ENCODE measurements around the gene FAM171A1.
"Not testable (repeated sequence)": the region's sequence is repeated elsewhere in the genome, so short reads cannot be mapped to it uniquely, and the experiment has no call there.

FAM171A1 gene

DNA sequence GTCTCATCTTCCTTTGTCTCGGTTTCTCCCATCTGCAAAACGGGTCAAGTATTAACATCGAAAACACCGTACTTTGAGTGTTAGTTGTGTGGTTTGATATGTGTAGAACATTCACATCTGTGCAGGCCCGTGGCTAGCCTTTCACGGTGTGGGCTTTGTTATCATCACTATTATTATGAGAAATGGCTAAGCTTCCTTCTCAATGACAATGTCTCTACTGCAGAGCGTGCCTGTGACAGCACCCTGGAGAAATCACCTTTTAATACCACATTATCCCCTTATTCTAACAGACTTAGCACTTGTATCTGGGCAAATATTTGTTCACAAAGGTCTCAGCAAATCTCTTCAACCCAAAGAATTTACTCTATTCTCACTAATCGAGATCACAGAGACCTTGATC is 55.8 kb downstream of the FAM171A1 start:
- DNase-seq = no peak

DNA sequence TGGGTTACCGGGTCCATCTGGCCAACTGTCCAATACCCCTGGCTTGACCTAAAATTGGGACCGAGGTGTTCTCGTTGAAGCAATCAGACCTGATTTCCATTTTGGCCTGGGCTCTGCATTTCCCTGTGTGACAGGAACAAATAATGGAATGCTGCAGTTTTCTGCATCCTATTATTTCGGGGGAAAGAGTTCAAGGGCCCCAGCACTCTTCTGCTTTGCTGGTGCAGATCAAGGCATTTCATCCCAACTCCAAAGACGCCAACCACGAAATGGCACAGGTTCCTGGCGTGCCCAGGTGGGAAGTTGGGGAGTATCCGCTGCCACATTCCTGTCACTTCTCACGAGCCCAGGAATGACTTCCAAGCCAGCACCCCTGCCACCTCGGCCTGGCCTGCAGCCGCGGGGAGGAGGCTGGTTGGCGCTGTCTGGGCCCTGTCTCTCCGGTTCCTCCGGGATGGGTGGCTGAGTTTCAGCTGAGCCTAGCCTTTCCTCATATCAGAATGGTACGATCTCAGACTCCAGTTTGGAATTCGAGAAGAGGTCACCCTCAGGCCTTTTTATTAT is 56.5 kb downstream of the FAM171A1 start:
- no peak for DNase-seq

DNA sequence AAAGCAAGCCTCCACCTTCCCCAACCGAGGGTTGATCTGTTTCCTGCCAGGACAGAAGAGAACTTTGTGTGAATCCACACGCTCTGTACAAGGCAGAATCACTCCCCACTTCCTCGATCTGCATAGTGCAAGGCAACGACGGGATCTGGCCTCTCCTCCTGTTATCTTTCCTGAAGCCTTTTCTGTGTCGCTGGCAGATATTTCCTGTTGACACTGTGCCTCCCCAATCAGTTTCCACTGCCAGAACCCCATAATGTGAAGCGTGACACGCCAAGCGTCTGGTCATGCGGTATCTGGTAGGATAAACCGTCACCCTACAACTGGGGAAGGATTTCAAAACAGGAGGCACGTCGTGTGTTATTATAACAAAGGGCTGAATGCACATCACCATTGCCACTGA is 57.2 kb downstream of the FAM171A1 start:
- DNase-seq = no peak

DNA sequence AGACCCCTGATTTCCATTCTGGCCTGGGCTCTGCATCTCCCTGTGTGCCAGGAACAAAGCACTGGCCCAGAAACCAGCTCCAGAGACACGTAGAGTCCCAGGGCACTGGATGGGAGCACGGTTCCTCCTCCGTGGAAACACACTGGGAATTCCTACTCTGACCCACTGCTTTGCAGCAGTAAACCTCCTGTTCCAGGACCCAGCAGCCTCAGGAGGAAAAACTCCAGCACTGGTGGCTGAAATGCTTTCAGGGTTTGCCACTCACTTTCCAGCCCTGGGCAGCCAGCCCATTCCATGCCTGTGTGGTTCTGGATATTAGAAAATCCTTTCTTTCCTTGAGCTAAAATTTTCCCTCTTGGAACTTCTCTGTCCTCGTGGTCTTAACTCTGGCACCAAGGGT is 58.0 kb downstream of the FAM171A1 start:
- no peak for DNase-seq

DNA sequence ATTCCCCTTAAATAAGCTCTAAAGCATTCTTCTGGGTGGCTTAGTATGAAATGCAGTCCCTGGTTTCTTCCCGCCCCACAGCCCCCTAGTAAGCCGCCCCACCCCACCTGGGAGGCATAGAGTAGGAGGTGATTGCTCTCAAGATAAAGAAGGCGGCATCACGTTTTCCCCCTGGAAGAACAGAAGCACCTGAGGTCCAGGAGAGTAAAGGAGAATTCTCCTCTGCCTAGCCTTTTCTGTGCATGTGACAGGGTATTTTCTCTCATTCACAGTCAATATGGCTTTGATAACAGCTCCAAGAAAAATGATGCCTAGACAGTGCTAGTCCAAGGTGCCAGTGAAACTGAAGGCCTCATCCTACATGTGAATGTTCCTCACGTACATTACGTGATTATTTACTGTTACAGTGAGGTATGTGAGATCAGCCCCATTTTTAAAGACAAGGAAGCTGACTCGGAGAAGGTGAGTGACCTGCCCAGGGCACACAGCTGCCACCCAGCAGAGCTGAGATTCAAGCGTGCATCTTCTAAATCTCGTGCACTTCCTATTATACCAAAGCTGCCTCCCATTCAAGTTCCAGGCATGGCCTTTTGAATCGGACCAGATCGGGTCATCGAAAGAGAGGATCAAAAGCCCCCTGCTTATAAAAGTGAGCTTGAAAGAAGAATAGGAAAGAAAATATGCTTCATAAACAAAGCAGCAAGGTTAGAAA is 59.4 kb downstream of the FAM171A1 start:
- no peak for DNase-seq

DNA sequence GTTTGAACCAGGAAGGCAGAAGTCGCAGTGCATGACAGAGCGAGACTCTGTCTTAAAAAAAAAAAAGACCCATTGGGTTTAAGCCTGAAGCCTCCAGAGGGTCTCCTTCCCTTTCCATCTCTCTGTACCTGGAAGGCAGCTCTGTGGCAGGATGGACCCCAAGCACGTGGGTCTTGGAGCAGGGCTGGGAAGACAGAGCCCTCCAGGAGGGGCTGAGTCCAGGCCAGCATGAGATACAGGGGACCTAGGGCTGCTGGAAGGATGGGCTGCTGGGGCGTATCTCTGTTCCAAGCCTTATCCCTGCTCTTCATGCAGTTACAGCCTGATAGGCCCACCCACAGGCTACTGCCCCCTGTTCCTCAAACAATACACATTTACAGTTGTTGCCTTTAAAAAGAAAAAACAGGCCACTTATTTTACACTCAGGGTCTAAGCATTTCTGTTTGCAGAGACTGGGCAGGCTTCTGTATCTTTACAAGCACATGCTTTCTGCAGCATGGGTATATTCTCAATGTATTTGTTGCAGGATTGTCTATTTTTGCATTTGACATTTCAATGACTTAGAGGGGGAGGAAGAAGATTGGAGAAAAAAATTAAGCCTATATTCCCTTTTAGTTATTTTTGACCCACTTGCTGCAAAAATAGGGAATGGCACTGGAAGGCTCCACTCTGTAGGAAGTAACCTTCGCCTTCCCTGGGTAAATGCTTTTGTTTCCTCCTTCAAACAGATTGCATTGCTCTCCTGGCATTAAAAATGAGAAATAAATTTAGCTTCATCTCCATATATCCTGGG is 60.1 kb downstream of the FAM171A1 start:
- DNase-seq = no peak

DNA sequence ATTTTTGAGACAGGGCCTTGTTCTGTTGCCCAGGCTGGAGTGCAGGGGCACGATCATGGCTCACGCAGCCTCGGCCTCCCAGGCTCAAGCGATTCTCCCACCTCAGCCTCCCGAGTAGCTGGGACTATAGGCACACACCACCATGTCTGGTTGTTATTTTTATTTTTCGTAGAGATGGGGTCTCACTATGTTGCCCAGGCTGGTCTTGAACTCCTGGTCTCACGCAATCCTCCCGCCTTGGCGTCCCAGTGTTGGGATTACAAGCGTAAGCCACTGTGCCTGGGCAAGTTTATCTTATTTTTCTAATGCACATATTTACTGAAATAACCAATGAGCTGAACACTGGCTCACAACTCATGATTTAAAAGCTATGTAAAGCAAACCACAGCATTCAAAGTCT is 61.9 kb downstream of the FAM171A1 start:
- no peak for DNase-seq

DNA sequence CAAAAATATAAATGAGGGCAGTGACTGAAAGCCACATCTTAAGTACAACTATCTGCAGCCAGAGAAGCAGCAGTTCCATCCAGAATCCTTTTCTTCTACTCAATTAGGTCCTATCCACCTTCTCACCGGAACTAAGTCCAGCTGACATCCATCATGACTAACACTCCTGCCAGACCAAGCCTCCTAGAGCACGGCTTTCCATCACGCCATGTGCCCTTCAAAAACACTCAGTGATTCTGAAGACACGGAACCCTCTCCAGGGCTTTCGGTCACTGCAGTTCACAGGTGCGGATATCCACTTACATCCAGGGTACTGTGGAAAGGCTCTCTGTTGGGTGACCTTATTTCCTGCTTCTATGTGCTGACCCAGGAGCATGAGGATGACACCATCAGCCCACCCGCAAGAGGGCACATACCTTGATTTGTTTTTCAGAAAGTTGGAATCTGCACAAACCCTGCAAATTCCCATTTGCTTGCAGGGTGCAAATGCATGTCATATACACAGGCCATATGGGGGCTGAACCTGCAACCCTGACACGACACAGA is 64.3 kb downstream of the FAM171A1 start:
- no peak for DNase-seq

DNA sequence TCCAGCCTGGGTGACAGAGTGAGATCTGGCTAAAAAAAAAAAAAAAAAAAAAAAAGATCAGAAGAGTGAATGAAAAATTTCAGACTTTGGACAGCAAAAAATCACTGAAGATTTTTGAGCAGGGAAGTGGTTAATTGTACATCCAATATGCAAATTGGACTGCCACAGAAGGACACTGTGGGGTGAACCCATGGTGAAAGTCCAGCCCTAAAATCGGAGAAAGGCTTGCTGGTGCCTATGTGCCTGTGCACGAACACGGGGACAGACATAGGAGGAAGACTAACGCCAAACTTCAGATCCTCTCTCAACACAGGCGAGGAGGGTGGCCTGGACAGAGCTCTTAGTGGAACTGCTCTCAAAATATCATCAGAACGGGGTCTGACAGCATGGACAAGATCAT is 65.5 kb downstream of the FAM171A1 start:
- no peak for DNase-seq

DNA sequence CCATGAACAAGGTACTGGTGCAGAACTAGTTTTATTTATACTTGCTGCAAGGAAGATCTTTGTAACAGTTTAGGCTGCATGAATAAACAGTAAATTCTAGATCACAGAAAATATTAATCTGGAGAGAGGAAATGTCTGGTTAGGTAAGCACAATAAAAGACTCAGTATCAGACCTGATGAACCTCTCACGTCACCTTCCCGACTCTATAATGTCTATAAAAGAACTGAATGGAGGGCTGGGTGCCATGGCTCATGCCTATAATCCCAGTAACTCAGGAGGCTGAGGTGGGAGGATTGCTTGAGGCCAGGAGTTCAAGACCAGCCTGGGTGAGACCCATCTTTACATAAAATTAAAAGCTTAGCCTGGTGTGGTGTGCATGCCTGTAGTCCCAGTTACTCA is 65.9 kb downstream of the FAM171A1 start:
- no peak for DNase-seq

DNA sequence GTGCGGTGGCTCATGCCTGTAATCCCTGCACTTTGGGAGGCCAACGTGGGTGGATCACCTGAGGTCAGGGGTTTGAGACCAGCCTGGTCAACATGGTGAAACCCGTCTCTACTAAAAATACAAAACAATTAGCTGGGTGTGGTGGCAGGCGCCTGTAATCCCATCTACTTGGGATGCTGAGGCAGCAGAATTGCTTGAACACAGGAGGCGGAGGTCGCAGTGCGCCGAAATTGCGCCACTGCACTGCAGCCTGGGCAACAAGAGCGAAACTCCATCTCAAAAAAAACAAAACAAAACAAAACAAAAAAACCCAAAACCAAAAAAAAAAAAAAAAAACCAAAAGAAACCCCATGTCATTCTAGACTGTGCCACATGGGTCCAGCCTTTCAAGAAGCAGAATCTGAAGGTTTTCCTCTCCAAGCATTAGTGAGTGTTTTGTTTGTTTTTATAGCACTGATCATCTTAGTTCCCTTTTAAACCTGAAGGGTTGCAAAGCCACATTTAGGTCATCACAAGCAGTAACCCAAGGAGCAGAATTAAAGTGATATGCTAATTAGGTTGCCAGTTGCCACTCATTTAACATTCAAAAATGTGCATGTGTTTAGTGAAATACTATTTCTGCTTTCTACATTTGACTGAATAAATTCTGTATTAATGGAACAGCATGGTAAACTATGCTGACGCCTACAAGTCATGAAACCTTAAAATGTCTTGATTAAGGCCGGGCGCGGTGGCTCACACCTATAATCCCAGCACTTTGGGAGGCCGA is 68.7 kb downstream of the FAM171A1 start:
- DNase-seq = not testable (repeated sequence)

DNA sequence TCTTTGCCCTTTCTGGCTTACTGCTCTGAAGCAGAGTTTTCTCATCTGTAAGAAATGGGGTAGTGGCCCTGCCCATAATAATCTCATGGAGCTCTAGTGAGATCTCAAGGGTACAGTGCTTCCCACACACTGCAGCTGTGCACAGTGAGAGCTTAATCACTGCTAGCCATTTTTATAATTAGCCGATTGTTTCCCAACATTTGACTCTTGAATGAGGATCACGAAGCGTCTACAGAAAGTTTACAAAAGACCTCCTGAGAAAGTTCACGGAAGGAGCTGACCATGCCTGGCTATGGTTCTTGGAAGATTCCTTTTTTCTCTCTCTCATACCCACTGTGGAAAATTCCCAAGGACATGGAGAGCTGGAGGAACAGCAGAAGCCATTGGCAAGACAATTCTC is 70.4 kb downstream of the FAM171A1 start:
- no peak for DNase-seq

DNA sequence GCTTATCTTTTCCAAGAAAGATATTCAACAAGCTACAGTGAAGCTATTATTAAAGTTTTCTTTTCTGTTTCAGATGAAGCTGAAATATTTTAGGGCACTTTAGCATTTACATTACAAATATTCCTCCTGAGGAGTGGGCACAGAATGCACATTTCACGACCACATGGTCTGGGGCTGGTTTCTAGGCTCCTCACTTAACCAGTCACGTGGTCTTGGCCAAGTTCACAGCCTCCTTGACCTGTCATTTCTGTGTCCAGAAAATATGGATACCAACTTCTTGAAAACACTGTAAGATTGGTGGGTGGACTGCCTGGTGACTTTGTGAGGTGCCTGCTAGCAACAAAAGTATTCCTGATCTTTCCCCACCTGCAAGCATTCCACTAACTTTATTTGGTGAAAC is 70.9 kb downstream of the FAM171A1 start:
- no peak for DNase-seq

DNA sequence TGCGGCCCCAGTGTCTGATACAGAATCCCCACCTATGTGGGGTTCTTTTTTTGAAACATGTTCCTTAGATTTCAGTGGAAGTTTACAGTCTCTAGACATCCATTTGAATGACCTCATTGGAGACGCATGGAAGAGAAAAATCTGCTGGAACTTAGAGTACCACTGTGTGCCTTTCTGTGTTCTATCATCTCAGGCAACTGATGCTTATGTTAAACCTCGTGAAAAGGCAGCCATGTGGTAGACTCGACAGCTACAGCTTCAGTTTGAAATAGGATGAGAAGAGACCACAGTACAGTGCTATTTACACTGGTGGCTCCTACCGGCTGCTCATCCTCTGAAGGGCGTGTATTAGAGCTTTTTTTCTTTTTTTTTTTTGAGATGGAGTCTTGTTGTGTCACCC is 74.4 kb downstream of the FAM171A1 start:
- DNase-seq = no peak

DNA sequence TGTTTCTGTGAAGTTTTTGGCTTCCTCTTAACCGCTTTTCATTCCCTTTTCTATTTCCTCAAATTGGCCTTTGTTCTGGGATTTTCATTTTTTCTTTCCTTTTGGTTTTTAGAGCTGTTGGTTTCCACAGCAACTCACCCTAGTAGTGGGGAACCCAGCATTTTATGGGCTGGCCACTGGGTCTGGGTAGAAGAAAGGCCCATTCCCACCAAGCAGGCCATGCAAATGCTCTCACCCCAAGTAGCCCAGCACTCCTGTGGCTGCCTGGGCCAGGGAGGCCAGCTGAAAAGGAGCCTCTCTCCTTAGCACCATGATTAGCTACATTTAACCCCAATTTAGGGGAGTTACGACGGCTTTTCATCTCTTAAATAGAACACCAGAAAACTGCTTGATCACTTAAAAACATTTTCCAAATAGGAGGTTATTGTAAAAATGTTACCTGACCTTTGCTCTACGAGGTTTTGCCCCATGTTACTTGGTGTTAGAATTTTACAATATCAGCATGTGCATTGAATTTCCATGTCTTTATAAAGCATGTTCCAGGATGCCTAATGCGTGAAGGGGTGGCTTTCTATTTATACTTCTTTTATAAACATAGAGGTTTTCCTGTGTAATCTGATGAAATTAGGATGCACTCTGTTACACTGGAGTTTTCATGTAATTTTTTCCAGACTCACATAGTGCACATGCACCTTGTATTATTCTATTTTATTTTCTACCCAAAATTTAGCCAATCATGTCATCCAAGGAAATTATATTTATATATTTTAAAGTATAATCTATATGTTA is 75.4 kb downstream of the FAM171A1 start:
- no peak for DNase-seq

DNA sequence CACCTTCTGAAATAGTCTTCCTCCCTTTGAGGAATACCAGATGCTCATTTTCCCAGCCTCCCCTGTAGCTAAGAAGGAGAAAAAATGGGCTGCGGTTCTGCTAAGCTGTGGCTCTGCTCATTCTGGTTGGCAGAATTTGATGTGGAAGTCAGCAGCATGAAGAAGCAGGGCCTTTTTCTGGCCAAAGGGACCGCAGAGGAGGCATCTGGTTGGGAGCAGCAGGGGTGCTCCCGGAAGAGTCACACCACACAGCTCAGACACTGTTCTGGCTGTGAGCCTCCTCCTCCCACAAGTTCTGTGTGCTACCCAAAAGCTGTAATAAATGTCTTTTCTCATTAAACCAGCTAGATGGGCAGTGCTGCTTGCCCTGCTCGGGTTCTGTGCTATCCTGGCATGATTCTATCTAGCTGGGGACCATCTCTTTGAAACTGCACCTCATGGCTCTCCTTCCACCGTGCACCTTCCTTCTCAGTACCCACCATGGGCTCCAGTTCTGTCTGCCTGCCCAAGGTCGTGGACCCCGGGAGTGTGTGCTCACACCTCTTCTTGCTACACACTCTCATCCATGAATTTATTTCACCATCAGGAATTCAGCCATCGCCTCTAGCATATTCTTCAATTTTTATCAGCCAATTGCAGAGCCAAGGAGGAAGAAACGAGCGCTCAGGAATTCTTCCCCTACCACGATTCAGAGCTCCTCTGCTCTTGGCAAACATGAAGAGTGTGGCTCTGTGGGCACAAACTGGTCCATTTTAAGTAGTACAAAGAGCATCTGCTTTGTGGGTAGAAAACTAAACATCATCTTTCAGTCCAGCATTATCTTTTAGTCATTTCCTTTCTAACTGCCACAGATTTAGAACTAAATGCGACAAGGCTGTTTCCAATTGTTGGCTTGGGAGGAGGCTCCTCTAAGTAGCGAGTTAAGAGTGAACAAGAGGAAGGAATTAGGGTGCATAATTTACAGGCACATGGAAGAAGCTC is 76.9 kb downstream of the FAM171A1 start:
- DNase-seq = no peak

DNA sequence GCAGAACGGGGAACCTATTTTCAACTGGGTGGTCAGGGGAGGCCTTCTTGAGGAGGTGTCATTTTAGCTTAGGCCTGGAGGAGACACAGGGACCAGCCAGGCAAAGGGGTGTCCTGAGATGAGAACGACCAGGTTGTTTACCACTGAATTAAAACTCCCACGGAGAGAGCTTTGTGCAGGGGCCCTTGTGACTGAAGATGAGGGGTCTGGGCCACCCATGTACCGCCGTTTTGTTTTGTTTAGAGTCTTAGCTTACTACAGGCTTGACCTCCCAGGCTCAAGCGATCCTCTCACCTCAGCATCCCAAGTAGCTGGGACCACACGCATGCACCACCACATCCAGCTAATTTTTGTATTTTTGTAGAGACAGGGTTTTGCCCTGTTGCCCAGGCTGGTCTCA is 80.4 kb downstream of the FAM171A1 start:
- DNase-seq = no peak

DNA sequence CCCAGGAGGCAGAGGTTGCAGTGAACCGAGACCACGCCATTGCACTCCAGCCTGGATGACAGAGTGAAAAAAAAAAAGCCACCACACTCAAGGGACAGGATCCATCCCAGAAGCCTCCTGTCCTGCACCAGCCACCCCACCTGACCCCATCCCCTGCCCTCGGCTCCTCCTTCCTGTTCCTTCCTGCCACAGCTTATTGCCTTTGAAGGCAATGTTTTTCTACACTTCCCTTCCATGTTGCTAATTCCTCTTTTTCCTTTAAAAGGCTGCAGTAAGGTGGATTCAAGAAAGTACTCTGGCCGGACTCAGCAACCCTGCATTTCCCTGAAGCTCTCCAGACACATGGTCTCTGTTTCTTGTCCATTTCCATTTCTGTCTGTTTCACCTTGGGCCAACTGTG is 80.9 kb downstream of the FAM171A1 start:
- DNase-seq = no peak

DNA sequence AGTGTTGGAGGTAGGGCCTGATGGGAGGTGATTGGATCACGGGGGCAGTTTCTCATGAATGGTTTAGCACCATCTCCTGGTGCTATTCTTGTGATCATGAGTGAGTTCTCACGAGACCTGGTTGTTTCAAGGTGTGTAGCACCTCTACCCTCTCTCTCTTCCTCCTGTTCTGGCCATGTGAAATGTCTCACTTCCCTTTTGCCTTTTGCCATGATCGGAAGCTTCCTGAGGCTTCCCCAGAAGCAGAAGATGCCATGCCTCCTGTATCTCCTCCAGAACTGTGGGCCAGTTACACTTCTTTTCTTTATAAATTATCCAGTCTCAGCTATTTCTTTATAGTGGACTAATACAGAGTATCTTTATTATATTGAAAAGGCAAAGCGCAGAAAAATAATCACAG is 90.1 kb downstream of the FAM171A1 start:
- DNase-seq = no peak

DNA sequence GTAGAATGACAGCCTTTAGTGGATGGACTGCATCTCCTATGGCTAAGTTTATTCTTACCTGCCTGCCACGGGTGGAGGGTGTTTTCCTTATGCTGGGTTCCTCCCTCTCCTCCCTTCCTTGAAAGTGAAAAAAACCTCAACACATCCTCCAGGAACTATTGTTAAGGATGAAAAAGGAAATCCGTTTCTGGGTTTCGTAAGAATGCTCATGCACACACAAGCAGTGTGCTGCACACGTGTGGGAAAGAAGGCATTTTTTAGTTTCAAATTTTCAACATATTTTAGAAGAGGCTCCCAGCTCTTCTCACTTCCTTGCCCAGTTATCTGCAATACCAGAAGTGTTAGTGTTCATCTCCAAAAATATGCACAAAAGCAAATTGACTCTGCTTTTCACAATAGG is 90.6 kb downstream of the FAM171A1 start:
- DNase-seq = no peak

DNA sequence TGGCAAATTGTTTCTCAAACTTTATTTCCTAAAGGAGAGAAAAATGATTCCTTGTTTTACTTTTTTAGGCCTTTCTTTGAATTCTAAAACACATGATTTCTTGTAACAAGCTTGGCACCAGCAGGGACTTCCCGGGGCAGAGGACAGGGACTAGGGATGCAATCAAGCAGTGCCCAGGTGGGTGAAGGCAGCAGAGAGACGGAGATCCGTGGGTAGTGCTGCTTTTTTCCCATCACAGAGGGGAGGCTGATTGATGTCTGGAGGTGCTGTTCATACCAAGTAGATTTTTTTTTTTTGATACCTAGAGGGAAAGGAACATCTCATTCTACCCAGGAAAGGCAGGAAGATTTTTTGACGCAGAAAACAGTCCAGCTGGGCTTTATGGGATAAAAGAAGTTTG is 91.9 kb downstream of the FAM171A1 start:
- DNase-seq = no peak
